GM18498 (cell line): ENCODE results near the gene SGTA.

Experiments
- ATAC-seq: cut with Tn5 transposase; IDR thresholded peaks from one replicate; pipeline ENCODE4 v1.9.1; 2021; ENCODE audit warnings: mild to moderate bottlenecking, moderate library complexity; ENCODE audit not compliant: unreplicated experiment

The SGTA gene

DNA sequence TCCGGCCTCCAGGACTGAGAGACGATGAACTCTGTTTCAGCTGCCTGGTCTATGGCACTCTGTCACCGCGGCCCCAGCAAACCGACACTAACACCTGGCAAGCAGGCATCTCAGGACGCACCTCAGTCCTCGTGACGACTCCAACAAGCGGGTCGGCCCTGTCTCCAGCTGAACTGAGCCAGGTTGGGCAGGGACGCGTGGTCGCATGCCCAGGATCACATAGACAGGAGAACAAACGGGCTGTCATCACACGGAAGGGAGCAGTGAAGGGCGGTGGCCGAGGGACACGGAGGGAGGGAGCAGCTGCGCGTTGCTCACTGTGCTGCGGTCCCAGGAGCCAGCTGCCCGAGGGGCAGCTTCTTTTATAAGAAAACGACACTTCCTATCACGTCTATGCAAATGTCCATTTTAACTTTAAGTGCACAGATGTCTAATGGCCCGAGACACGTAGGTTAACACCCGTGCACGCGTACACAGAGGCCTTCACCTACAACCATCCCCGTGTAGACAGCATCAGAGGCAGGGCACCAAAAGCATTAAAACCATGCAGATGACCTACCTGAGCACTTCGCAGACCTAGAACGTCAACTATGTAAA is 8.9 kb downstream of the SGTA start:
- ATAC-seq = no peak

DNA sequence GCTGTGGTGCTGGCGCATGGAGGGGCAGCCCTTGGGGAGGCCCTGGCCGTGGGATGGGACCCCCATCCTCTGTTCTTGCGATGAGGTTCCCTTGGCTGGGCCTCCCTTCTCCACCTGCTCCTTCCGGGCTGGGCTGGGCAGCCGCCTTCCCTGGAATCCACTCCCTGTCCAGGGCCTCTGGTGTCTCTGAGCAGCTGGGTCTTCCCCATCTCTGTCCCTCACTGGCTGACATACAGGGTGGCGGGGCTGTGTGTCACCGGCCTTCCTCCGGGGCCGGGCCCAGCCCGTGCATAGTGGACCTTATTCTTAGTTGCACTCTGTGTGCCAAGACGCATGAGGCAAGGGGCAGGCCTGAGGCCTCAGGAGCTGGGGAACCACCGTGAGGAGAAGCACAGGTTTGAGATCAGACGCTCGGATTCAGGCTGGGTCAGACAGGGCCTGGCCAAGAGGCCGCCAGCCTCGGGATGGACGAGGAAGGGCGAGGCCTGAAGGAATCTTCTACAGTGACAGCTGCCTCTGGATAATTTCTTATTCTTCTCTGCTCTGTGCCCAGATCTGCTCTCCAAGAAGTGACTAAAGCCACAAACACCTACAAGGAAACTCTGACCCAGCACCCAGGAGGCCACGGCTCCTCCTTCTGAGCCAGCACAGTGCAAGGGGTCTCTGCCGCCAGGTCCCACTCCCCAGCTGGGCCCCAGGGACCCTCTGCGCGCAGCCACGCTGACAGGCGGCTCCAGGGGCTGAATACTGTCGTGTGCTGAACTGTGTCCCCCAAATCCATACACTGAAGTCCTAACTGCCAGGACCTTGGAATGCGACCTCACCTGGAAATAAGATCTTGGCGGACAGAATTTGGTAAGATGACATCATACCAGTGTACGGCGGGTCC is 11.0 kb downstream of the SGTA start:
- ATAC-seq = no peak

DNA sequence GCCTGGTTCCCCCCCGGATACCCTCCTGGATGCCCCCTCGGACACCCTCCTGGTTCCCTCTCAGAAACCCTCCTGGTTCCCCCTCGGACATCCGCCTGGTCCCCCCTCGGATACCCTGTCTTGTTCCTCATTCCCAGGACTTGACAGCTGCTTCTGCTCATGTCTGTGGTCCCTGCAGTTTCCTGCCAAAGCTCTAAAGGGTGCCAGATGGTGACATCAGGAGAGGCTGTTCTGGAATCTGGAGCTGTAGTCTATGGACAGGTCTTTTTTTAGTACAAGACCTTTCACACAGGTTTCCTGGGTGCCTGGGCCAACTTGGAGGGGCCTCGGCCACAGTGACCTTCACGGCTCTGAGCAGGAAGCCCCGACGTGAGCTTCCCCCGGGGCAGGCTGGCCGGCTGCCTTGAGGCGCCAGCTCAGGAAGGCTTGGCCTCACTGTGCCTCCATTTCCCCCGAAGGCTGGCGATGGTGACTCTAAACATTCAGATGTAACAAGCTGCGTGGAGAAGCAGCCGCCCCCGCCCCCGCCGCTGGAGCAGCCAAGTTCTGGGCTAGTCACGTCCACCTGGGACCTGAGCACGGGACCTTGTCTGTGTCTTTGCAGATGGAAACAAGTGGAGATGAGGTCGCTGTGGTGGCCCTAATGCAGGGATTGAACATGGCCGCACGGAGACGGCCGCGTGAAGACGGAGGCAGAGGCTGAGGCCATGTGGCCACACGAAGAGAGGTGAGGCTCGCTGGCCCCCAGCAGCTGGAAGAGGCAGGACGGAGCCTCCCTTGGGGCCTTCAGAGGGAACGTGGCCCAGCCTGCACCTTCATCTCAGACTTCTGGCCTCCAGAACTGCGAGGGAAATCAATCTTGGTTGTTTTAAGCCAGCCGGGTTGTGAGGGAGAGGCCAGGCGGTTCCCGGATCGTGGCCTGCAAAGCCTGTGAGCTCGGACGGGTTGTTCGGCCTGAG is 12.7 kb downstream of the SGTA start:
- ATAC-seq = no peak

DNA sequence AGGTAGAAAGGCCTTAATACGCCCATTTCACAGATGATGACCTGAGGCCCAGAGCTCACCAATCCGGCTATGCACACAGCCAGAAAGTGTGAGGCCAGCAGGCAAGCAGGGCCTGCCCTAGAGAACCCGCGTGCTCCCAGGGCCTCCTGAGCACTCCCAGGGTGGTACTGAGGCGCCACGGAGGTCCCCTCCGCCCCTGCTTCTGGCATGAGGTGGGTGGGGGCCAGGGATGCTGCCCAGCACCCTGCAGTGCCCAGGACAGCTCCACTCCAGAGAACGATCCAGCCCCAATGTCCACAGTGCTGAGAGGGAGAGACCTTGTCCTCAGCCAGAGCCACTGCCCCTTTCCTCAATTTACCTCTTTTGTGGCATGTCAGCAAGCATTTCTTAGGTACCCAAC is 13.9 kb downstream of the SGTA start:
- no peak for ATAC-seq

DNA sequence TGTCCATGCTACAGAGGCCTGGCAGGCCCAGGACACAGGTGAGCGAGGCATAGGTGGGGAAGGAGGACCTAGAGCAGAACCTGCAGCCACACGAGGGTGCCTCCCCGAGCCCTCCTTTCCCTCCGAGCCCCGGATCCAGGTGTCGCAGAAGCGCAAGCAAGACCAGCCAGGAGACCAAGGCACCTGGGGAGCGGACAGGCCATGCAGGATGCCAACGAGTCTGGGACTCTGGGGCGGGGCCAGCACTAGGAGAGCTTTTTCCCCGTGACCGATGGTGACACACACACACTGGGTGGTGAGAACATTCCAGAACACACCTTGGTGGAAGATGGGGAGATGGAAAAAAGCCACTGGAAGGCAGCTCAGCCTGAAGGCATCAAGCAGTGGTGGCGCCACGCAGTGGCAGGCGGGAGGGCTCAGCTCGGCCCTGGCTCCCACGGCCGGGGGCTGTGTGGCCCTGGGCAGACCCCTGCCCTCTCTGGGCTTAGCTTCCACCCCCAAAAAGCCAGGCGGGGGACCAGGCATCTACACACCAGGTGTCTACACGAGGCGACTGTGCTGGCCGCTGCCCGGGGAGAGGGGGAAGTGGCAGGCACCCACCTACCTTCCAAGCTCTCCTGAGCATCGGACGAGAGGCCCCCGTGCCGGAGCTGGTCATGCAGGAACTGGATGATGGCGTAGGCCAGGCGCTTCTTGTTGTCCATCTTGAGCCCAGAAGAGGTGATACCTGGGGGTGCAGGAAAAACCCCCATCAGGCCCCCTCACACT is 14.5 kb downstream of the SGTA start:
- no peak for ATAC-seq

DNA sequence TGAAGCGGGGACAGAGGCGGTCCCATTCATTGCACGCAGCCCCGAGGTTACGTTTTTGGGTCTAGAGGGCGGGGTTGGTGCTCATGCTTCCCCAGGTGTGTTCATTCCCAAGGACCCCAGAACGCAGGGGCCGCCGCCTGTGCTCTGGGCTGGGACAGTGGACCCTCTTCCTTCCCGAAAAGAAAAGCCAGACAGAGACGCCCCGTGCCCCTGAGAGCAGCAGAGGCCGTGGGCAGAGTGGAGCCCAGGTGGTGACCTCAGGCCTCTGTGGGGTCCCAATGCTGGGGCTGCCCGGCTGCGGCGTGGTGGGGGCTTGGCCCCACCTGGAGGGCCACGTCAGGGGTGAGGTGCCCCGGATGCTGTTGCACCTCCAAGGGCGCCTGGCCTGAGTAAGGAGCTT is 15.4 kb downstream of the SGTA start:
- no peak for ATAC-seq

DNA sequence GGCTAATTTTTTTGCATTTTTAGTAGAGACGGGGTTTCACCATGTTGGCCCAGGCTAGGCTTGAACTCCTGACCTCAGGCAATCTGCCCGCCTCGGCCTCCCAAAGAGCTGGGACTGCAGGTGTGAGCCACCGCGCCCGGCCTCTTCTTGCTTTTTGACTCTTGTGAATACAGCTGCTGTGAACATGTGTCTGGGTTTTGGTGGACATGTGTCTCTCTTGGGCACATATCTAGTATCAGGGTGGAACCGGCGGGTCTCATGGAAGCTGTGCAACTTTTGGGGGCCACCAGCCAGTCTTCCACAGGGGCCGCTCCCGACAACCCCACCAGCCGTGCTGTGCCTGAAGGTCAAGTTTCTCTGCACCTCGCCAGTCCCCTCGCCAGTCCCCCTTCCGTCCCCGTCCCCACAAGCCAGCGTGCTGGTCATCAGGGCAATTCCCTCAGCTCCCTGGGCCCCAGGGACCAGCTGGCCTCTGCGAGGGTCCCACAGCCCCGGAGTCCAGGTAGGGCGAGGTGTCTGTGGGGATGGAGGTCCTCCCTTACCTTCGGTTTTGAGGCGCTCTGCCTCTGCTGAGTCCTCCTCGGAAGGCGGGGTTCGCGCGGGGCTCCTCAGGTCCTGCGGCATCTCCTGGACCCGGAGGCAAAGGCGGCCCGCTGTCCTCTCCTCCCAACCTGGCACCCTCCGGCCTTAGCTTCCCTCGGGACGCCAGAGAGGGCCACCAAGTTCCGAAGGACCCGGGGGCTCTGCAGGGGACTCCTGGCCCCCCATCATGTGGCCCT is 16.3 kb downstream of the SGTA start:
- no peak for ATAC-seq

DNA sequence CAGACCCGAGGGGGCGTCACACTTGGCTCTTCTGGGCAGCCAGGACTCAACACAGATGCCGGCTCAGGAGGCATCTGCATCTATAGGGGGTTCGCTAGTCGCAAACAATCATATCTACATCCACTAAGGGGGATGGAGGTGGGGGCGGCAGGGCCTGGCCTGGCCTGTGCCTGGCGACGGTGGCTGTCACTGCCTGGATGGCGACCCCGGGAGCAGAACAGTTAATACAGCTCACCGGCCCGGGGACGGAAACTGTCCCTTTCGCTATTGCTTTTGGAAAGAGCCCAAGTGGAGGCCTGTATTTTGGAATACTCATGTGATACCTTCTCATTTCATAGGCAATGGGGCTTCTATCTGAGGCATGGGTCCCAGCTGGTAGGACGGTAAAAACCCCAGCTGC is 17.7 kb downstream of the SGTA start:
- ATAC-seq = no peak

DNA sequence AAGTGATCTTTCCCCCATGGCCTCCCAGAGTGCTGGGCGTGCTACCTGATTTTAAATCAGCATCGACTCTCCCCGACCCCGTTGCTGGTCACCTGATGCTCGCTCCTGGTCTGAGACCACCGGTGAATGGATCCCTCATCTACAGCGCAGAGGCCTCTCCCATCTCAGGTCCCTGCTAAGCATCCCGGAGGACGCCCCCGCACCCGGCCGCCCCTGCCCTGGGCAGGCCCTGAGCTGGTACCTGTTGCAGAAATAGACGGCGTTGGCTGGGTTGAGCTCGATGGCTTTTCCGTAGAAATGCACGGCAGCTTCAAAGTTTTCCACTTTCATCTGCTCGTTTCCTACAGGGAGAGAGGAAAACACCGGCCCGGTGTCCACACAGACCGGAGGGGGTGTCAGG is 18.1 kb downstream of the SGTA start:
- no peak for ATAC-seq

DNA sequence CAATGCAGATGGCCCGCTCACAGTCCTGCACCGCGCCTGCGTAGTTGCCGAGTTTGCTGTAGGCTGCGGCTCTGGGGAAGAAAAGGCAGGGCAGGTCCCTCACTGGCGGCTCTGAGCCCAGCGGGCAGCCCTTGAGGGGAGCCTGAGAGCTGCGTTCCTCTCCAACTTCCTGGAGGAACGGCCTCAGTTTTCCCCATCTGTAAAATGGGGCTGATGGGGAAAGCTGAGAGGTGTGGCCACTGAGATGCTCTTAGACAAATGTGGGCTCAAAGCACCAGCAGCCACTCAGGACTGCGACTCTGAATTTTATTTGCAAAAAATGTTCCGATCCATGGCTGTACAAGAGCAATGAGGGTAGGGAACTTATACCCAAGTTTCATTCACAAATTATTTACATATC is 19.4 kb downstream of the SGTA start:
- ATAC-seq = no peak

DNA sequence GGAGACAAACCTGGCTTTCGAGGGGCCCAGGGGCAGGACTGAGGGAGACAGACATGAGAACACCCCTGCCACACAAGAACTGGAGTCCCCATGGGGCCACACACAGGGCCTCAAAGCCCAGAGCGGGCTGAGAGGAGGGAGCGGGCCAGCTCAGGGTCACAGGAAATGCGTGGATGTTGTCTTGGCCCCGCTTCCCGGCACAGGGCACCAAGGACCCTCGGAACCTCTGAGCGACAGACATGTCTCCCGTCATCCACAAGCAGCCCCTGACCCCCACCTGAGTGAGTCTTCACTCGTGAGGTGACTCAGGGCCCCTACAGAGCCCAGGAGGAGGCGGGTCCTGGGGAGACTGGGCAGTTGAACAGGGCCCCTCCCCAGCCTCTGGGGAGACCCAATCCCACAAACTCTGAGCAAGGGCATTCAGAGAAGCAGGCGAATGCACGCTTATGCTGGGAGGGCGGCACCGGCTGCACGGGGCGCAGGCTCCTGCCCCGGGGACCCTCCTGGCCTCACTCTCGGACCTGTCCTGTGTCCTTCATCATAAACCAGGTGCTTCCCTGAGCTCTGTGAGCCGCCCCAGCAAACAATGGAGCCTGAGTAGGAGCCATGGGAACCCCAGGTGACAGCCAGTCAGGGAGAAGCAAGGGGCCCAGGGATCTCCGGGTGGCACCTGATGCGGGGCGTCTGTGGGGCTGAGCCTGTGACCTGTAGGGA is 20.1 kb downstream of the SGTA start:
- ATAC-seq = no peak

DNA sequence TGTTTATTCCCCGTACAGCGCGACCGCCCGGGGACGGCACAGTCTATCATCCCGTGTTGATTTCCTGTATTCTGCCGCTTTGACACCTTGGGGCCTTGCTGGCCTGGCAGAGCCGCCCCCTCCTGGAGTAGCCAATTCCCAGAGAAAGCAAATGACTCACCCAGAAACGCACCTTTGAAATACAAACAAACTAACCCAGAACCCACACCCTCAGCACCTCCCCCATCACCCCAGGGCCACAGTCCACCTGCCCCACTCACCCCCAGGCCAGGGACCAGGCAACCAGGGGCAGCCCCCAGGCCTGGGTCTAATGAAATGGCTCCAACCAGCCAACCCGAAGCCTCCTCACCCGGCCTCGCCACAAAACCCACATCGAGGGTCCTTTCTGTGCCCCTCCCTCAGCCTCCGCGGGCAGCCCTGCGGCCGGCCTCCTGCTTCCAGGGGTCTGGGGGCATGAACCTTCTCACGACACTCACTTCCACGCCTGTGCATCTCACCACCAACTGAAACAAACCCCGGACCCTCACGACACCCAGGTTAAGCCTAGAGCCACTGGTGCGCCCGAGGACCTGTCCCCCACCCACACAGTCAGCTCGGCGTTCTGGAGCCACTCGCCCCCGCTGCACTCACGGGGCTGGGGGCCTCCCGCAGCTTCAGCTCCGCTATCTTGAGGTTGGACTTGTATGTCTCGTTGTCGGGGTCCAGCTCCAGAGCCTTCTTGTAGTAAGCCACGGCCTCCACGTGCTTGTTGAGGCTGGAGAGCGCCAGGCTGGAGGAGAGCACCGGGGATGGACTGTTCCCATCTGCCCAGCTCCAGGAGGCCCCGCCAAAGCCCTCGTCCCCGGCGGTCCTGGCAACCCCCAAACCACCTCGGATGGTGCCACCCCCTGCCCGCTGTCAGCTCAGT is 20.9 kb downstream of the SGTA start:
- no peak for ATAC-seq

DNA sequence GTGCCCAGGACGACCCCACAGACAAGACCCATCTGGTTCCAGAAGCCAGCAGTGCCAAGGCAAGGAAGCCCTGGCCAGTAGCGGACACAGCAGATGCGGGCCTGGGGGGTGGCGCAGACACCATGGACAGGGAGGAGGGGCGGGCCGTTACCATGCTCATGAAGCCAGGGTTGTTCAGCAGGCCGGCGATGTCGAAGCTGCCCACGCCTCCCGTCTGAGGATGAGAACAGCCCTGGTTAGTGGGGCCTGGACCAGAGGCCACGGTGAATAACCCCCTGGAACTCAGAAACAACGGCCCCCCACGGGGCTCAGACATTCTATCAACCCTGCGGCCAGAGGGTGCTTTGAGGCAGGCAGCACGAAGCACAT is 21.8 kb downstream of the SGTA start:
- ATAC-seq = no peak

DNA sequence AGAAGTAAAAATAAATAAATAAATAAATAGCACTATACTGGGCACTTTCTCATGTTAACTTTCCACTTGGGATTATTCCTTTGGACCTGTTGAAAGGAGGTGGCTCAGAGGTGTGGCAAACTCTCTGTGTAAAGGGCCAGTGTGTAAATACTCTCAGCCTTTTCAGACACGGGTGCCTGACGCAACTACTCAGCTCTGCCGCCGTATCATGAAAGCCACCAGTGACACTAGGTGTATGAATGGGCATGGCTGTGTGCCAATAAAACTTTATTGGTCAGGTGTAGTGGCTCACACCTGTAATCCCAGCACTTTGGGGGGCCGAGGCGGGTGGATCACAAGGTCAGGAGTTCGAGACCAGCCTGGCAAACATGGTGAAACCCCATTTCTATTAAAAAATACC is 23.1 kb downstream of the SGTA start:
- no peak for ATAC-seq

DNA sequence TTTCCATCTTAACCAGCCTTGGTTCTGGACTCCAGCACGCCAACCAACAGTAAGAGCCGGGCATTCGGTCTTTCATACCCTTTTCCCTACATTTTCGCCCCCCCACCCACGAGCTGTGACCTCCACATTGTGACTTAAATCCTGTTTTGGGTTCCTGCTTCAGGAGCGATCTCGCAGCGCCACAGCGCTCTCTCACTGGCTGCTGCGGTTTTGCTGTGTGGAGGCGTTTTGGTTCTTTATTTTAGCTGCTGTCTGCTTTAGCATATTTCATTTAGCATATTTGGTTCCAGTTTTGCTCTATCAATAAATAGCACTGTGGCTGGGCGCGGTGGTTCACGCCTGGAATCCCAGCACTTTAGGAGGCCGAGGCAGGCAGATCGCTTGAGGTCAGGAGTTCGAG is 23.7 kb downstream of the SGTA start:
- no peak for ATAC-seq

DNA sequence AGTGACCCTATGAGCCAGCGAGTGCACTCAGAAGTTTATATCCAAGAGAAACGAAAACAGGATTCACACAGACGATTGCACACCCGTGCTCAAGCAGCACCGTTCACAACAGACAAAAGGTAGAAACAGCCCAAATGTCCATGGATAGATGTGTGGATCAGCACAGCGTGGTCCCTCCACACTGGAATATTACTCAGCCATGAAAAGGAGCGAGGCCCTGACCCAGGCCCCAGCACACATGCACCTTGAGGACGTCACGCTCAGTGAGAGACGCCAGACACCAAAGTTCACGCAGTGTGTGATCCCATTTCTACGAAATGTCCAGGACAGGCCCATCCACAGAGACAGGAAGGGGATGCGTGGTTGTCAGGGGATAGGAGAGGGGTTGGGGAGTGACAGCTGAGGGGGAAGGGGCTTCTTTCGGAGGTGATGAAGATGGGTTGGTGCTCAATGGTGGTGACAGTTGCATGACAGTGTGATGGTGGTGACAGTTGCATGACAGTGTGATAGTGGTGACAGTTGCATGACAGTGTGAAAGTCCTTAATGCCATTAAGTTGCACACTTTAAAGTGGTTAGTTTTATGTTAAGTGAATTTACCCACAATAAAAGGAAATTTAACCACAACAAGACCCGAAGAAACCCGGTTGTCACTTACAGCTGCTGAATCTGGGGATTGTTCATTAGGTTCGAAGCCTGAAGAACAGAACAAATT is 24.3 kb downstream of the SGTA start:
- no peak for ATAC-seq

DNA sequence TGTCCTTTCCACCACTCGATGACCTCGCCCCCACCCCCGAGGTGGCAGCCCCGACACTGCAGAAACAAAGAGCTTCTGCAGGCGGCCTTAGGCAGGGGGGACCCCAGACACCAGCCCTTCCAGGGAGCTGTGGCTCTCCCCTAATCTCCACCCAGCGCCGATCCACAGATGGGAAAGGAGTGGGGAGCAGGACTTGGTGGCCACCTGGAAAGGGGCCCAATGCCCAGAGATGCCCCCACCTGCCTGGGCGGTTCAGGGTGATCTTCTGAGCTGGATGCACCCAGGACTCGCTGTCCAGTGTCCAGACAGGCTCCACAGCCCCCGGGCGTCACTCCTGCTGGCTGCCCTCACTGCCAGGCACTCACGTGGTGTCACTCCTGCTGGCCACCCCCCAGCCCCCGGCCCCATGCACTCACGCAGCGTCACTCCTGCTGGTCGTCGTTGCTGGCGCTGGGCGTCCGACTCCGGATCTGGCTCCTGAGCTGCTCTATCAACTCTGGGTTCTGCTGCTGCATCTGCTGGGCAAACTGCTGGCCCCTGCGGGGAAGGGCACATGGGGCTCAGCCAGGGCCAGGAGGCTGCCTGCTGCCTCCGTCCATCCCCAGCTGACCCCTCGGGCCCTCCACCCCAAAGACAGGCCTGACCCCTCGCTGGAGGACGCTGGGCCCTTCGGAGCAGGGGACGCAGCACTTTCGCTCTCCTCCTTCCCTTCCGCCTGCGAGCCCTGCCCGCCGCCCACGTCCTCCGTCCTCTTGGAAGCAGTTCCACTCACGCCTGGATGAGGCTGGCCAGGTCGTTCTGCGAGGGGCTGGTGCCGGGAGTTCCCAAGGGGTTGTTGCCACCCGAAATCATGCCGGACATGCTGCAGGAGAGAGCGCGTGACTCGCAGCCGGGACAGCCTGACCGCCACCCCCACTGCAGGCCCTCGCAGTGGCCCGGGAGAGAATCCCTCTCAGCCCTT is 25.9 kb downstream of the SGTA start:
- ATAC-seq = no peak
